Measurements from ENCODE around the gene DIRAS1.
"Not testable (repeated sequence)": the region's sequence is repeated elsewhere in the genome, so short reads cannot be mapped to it uniquely, and the experiment has no call there.

Gene DIRAS1

GRCh38 chr19:2726904-2727639, 5.9 kb upstream of the DIRAS1 start:
- DNase-seq (ENCODE audit: low spot score) = no peak

- no peak for DNase-seq (ENCODE audit: low spot score)
Observed at GRCh38 chr19:2726160-2726855, 5.1 kb upstream of the DIRAS1 start.

- no peak for DNase-seq (ENCODE audit: low spot score)
Observed at GRCh38 chr19:2724148-2724557, 3.0 kb upstream of the DIRAS1 start.

- no peak for DNase-seq (ENCODE audit: low spot score)
Observed at GRCh38 chr19:2723747-2724146, 2.6 kb upstream of the DIRAS1 start.

- DNase-seq (ENCODE audit: low spot score) = no peak
Observed at GRCh38 chr19:2723345-2723715, 2.2 kb upstream of the DIRAS1 start.

- no peak for DNase-seq (ENCODE audit: low spot score)
Observed at GRCh38 chr19:2722541-2723344, 1.6 kb upstream of the DIRAS1 start.

GRCh38 chr19:2721570-2722540, 683 bp upstream of the DIRAS1 start:
- DNase-seq (ENCODE audit: low spot score) = no peak

- DNase-seq (ENCODE audit: low spot score) = peak; percentile 40
Observed at GRCh38 chr19:2719920-2720776, 1.0 kb downstream of the DIRAS1 start.

GRCh38 chr19:2719232-2719735, 1.9 kb downstream of the DIRAS1 start:
- DNase-seq (ENCODE audit: low spot score) = no peak

- DNase-seq (ENCODE audit: low spot score) = no peak
Observed at GRCh38 chr19:2717638-2718541, 3.3 kb downstream of the DIRAS1 start.

GRCh38 chr19:2716722-2717637, 4.2 kb downstream of the DIRAS1 start:
- no peak for DNase-seq (ENCODE audit: low spot score)

GRCh38 chr19:2716275-2716650, 4.9 kb downstream of the DIRAS1 start:
- no peak for DNase-seq (ENCODE audit: low spot score)

GRCh38 chr19:2715470-2716274, 5.5 kb downstream of the DIRAS1 start:
- no peak for DNase-seq (ENCODE audit: low spot score)

GRCh38 chr19:2714531-2715269, 6.5 kb downstream of the DIRAS1 start:
- no peak for DNase-seq (ENCODE audit: low spot score)

- not testable (repeated sequence) for DNase-seq (ENCODE audit: low spot score)
Observed at GRCh38 chr19:2714102-2714501, 7.1 kb downstream of the DIRAS1 start.

GRCh38 chr19:2713170-2713569, 8.0 kb downstream of the DIRAS1 start:
- not testable (repeated sequence) for DNase-seq (ENCODE audit: low spot score)

GRCh38 chr19:2711875-2712205, 9.3 kb downstream of the DIRAS1 start:
- no peak for DNase-seq (ENCODE audit: low spot score)

Data from globus pallidus (tissue), 1 donor.